HepG2 (cell line): ENCODE measurements around the gene PLEKHS1.
"Not testable (repeated sequence)": the region's sequence is repeated elsewhere in the genome, so short reads cannot be mapped to it uniquely, and the experiment has no call there.

ENCODE experiments used
- EED ChIP-seq: sonication (generic); formaldehyde crosslinking; IDR thresholded peaks from 2 replicates; pipeline ENCODE4 v1.5.0; 2020; ENCODE audit warnings: mild to moderate bottlenecking, missing genetic modification reagents
- EZH2 ChIP-seq: conservative IDR thresholded peaks from 2 replicates; pipeline ENCODE4 v1.6.1; 2012; ENCODE audit warnings: mild to moderate bottlenecking, low read depth, low read length, moderate library complexity
- HNF4A ChIP-seq: sonication (generic); formaldehyde crosslinking; IDR thresholded peaks from 2 replicates; pipeline ENCODE4 v1.4.0; 2020; ENCODE audit warnings: missing genetic modification reagents
- NFE2L1 ChIP-seq: sonication (generic); formaldehyde crosslinking; IDR thresholded peaks from 2 replicates; pipeline ENCODE4 v1.4.0; 2020; ENCODE audit warnings: missing genetic modification reagents, mild to moderate bottlenecking, borderline replicate concordance
- POGZ ChIP-seq: sonication (generic); formaldehyde crosslinking; IDR thresholded peaks from 2 replicates; pipeline ENCODE4 v1.4.0; 2020; ENCODE audit warnings: mild to moderate bottlenecking, missing genetic modification reagents
- PRDM15 ChIP-seq: sonication (generic); formaldehyde crosslinking; IDR thresholded peaks from 2 replicates; pipeline ENCODE4 v1.4.0; 2020; ENCODE audit warnings: missing genetic modification reagents
- THAP8 ChIP-seq: sonication (generic); formaldehyde crosslinking; IDR thresholded peaks from 2 replicates; pipeline ENCODE4 v1.5.1; 2020; ENCODE audit warnings: missing genetic modification reagents, mild to moderate bottlenecking, borderline replicate concordance
- ZNF20 ChIP-seq: sonication (generic); formaldehyde crosslinking; IDR thresholded peaks from 2 replicates; pipeline ENCODE4 v1.4.0; 2020; ENCODE audit warnings: mild to moderate bottlenecking, moderate library complexity, missing genetic modification reagents
- TF ChIP-seq, protein P1 (sequence below): IDR thresholded peaks from 2 replicates; pipeline ENCODE4 v1.6.1; 2012; ENCODE audit warnings: inconsistent platforms
- TF ChIP-seq, protein P2 (sequence below): conservative IDR thresholded peaks from 2 replicates; pipeline ENCODE4 v1.6.1; 2018; ENCODE audit warnings: missing genetic modification reagents

GRCh38 chr10:113814700-113815099 lies 63.2 kb downstream of the PLEKHS1 start:
- TF ChIP-seq POGZ (CRISPR knock-in tag); ZNF20 (CRISPR knock-in tag); THAP8; EZH2; PRDM15 (CRISPR knock-in tag); EED (CRISPR knock-in tag); NFE2L1 (CRISPR knock-in tag); HNF4A (CRISPR knock-in tag): not testable (repeated sequence)
- TF ChIP-seq, protein P1, sequence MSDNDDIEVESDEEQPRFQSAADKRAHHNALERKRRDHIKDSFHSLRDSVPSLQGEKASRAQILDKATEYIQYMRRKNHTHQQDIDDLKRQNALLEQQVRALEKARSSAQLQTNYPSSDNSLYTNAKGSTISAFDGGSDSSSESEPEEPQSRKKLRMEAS = not testable (repeated sequence)
- TF ChIP-seq, protein P2, sequence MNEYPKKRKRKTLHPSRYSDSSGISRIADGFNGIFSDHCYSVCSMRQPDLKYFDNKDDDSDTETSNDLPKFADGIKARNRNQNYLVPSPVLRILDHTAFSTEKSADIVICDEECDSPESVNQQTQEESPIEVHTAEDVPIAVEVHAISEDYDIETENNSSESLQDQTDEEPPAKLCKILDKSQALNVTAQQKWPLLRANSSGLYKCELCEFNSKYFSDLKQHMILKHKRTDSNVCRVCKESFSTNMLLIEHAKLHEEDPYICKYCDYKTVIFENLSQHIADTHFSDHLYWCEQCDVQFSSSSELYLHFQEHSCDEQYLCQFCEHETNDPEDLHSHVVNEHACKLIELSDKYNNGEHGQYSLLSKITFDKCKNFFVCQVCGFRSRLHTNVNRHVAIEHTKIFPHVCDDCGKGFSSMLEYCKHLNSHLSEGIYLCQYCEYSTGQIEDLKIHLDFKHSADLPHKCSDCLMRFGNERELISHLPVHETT (CRISPR knock-in tag) = not testable (repeated sequence)
